ENCODE data around the gene MALAT1. TPM values are rescaled to one million over a fixed set of nuclear protein-coding genes. Genes with fewer than 3 reads are reported as not detected.

MALAT1 gene
- total and polyA plus RNA-seq, 10 of the 15 experiments (the other 5 are each of a cell fraction or from before 2014, with no cell fraction given), result 448 to 8,160 (median 2,019) TPM

- ChIA-PET POLR2A (interaction anchor here (0.8 to 8.0 kb wide), 15 partner anchors 11 to 143 kb away, joined by 3 to 429 read pairs (median 5); partner anchors contain the start of genes DPF2, MALAT1 and NEAT1), RAD21 (ENCODE audit: unreplicated experiment) (interaction anchor here (1.0 to 6.4 kb wide), 14 partner anchors 11 to 187 kb away, joined by 3 to 208 read pairs (median 4); partner anchors contain the start of genes MALAT1 and NEAT1), SMC1A (ENCODE audit: uncharacterized antibody, unreplicated experiment) (interaction anchor here (0.6 to 13.3 kb wide), 7 partner anchors 13 to 138 kb away, joined by 3 to 481 read pairs (median 9); partner anchors contain the start of gene MALAT1), CTCF (interaction anchor here (0.7 to 14.2 kb wide), 11 partner anchors 11 to 147 kb away, joined by 3 to 728 read pairs (median 4); partner anchors contain the start of gene MALAT1)
- H3K4me2 ChIP-seq (ENCODE audit: control insufficient read depth, insufficient read depth), result peak overlapping the region; percentile 100
- H2AFZ ChIP-seq (ENCODE audit: control insufficient read depth, low read depth, low read length), result no peak overlapping the region; the same call in 1 of the 2 replicates
- peak overlapping the region; percentile 79 for H3K4me3 ChIP-seq
- H3K4me1 ChIP-seq (ENCODE audit: control insufficient read depth, insufficient read depth, low read length), result peaks cover 31% of the 10 kb centered on the region
- H3K9me3 ChIP-seq (replicated peaks; ENCODE audit: control insufficient read depth, insufficient read depth, low read length), result no peaks in the 10 kb centered on the region
- DNase-seq (ENCODE audit: low read depth, low spot score) (no peak), ATAC-seq (peak; percentile 1), FAIRE-seq (no peak)
- peak overlapping the region; percentile 100 for H3K9ac ChIP-seq (ENCODE audit: control insufficient read depth, insufficient read depth, low read length)
- H3K27me3 ChIP-seq (replicated peaks in 1 of 2; ENCODE audit: control insufficient read depth in 2 of 2, insufficient read depth in 2 of 2, low read length in 1 of 2), result no peaks in the 10 kb centered on the region
- H3K27ac ChIP-seq (ENCODE audit: control insufficient read depth, insufficient read depth), result peak overlapping the region; percentile 100
- H3K79me2 ChIP-seq (ENCODE audit: control insufficient read depth, insufficient read depth, low read length), result peaks cover 38% of the 10 kb centered on the region
- BruUV-seq (replicated peaks), result TSS peak; percentile 98
- 0 out of 2 replicates have a peak, but pooled peaks have one; percentile 12 for TF ChIP-seq SMC3 (IDR thresholded peaks at IDR 0.05; ENCODE audit: borderline replicate concordance, low read length)
- TF ChIP-seq DPF2 (IDR thresholded peaks at IDR 0.05), result no peak
- peak; percentile 51; the same call in 1 of the 2 replicates for TF ChIP-seq WRNIP1 (IDR thresholded peaks at IDR 0.05; ENCODE audit: borderline replicate concordance, low read depth, low read length)
- TF ChIP-seq ZNF622 (IDR thresholded peaks at IDR 0.05), result no peak
- no peak for TF ChIP-seq EGR1 (IDR thresholded peaks at IDR 0.05; ENCODE audit: borderline replicate concordance in 1 of 2, low read depth in 2 of 2, low read length in 2 of 2)
- 0 out of 2 replicates have a peak, but pooled peaks have one; percentile 21 for TF ChIP-seq MLLT1 (IDR thresholded peaks at IDR 0.05)
- TF ChIP-seq POLR2AphosphoS5 (IDR thresholded peaks at IDR 0.05; ENCODE audit: low read length), result no peak; the same call in 1 of the 2 replicates
- 0 out of 2 replicates have a peak, but pooled peaks have one; percentile 9 for TF ChIP-seq HDGF (IDR thresholded peaks at IDR 0.05)
- WGBS (ENCODE audit: insufficient coverage, insufficient replicate concordance, low lambda C conversion rate, missing lambda C conversion rate), result 11% methylated on average over 8 of the region's 10 CpGs
- in situ Hi-C loops (cut with MboI), result no loop called here
- no peaks in the 10 kb centered on the region for H4K20me1 ChIP-seq (ENCODE audit: control insufficient read depth, insufficient read depth)
- H3K36me3 ChIP-seq (ENCODE audit: control insufficient read depth in 2 of 2, insufficient read depth in 2 of 2, low read length in 1 of 2), result no peaks in the 10 kb centered on the region
- intact Hi-C loops (cut with micrococcal nuclease; ENCODE audit: unreplicated experiment), result loop anchor here (2.0 kb wide), 1 partner anchor 20 kb away; no protein-coding TSS in a partner anchor
Measured at GRCh38 chr11:65476632-65477148, 22.2 kb upstream of the MALAT1 start.

Data from GM12878 (cell line).